IMR-90 (cell line): ENCODE results near the gene DNAJC30. TPM values are rescaled to one million over a fixed set of nuclear protein-coding genes. Genes with fewer than 3 reads are reported as not detected.
"Not testable (repeated sequence)": the region's sequence is repeated elsewhere in the genome, so short reads cannot be mapped to it uniquely, and the experiment has no call there.

Experiments
- ATAC-seq: fragments of 200-7000 bp; cut with Tn5 transposase; 2 replicates; pipeline ENCODE4 v1.9.1; 2020; ENCODE audit warnings: low read depth, mild to moderate bottlenecking, moderate library complexity
- BruUV-seq: library from RNA; stranded (reverse); fragments of 400-500 nt; replicated peaks from 2 replicates; lab custom pipeline; 2021; lab: Mats Ljungman, UMichigan
- CTCF ChIA-PET: fragments of 300-600 bp; formaldehyde crosslinking; extraction: SDS; loops from one replicate; lab custom pipeline; 2021; ENCODE audit warnings: antibody characterized with exemption; lab: Yijun Ruan, JAX
- POLR2A ChIA-PET: fragments of 300-600 bp; sonication (Branson Sonifier 250); formaldehyde crosslinking; loops from one replicate; lab custom pipeline; 2022; ENCODE audit warnings: antibody characterized with exemption; ENCODE audit not compliant: unreplicated experiment; lab: Charles Lee
- DNase-seq: peaks from one replicate; pipeline ENCODE4 v3.0.0; 2013
- H2AFZ ChIP-seq: replicated peaks from 2 replicates; pipeline ENCODE3; 2013; ENCODE audit warnings: low read length, mild to moderate bottlenecking; ENCODE audit not compliant: poor library complexity
- H2AK5ac ChIP-seq: 2 replicates; pipeline ENCODE4 v1.6.1; 2013; ENCODE audit warnings: low read depth, low read length, inconsistent platforms
- H2AK9ac ChIP-seq: replicated peaks from 2 replicates; pipeline ENCODE3; 2013; ENCODE audit warnings: mild to moderate bottlenecking, low read depth, low read length, moderate library complexity; ENCODE audit not compliant: poor library complexity
- H2BK120ac ChIP-seq: 2 replicates; pipeline ENCODE4 v1.6.1; 2013; ENCODE audit warnings: low read depth, low read length, inconsistent platforms
- H2BK15ac ChIP-seq: 3 replicates; pipeline ENCODE4 v1.6.1; 2013; ENCODE audit warnings: low read depth, low read length, inconsistent platforms
- H2BK20ac ChIP-seq: 2 replicates; pipeline ENCODE4 v1.6.1; 2013; ENCODE audit warnings: low read depth, mild to moderate bottlenecking, inconsistent platforms, low read length, moderate library complexity
- H2BK5ac ChIP-seq: 2 replicates; pipeline ENCODE4 v1.6.1; 2013; ENCODE audit warnings: mild to moderate bottlenecking, low read depth, low read length, inconsistent platforms; ENCODE audit not compliant: poor library complexity, severe bottlenecking
- H3K14ac ChIP-seq: replicated peaks from 2 replicates; pipeline ENCODE4 v1.6.1; 2013; ENCODE audit warnings: low read depth, low read length, inconsistent platforms
- H3K18ac ChIP-seq: 2 replicates; pipeline ENCODE4 v1.6.1; 2013; ENCODE audit warnings: low read depth, low read length, control low read depth
- H3K23ac ChIP-seq: 2 replicates; pipeline ENCODE4 v1.6.1; 2013; ENCODE audit warnings: low read depth, low read length, inconsistent platforms
- H3K27ac ChIP-seq: 2 replicates; pipeline ENCODE4 v1.5.1; 2013; ENCODE audit warnings: mild to moderate bottlenecking, control low read depth, low read length; ENCODE audit not compliant: insufficient read depth
- H3K27me3 ChIP-seq: 2 replicates; pipeline ENCODE4 v1.6.1; 2013; ENCODE audit warnings: low read length; ENCODE audit not compliant: control insufficient read depth, insufficient read depth
- H3K36me3 ChIP-seq: 2 replicates; pipeline ENCODE4 v1.6.1; 2013; ENCODE audit warnings: low read length, mixed read lengths; ENCODE audit not compliant: control insufficient read depth, insufficient read depth
- H3K4ac ChIP-seq: 2 replicates; pipeline ENCODE4 v1.6.1; 2013; ENCODE audit warnings: low read depth, low read length, inconsistent platforms
- H3K4me1 ChIP-seq: 2 replicates; pipeline ENCODE4 v1.6.1; 2013; ENCODE audit warnings: low read length, mixed read lengths; ENCODE audit not compliant: control insufficient read depth, insufficient read depth
- H3K4me2 ChIP-seq: 2 replicates; pipeline ENCODE4 v1.6.1; 2013; ENCODE audit warnings: low read depth, mild to moderate bottlenecking, control low read depth, low read length, moderate library complexity
- H3K4me3 ChIP-seq: 2 replicates; pipeline ENCODE4 v1.5.1; 2013; ENCODE audit warnings: low read depth, mild to moderate bottlenecking, control low read depth, low read length, moderate library complexity; ENCODE audit not compliant: insufficient read depth
- H3K56ac ChIP-seq: 2 replicates; pipeline ENCODE4 v1.6.1; 2013; ENCODE audit warnings: low read length, inconsistent platforms; ENCODE audit not compliant: insufficient read depth; ENCODE audit errors: extremely low read depth
- H3K79me1 ChIP-seq, 2 experiments: 2 replicates each; pipeline ENCODE4 v1.6.1; 2013; ENCODE audit warnings: low read length in 2 of 2, inconsistent platforms in 1 of 2, low read depth in 1 of 2
- H3K9ac ChIP-seq: 2 replicates; pipeline ENCODE4 v1.6.1; 2013; ENCODE audit warnings: low read depth, low read length, control low read depth
- H3K9me1 ChIP-seq: 2 replicates; pipeline ENCODE4 v1.6.1; 2013; ENCODE audit warnings: low read length, inconsistent platforms; ENCODE audit not compliant: insufficient read depth
- H3K9me3 ChIP-seq: 2 replicates; pipeline ENCODE4 v1.6.1; 2013; ENCODE audit warnings: low read length; ENCODE audit not compliant: control insufficient read depth, insufficient read depth
- H4K20me1 ChIP-seq: 2 replicates; pipeline ENCODE4 v1.6.1; 2013; ENCODE audit warnings: low read length, inconsistent platforms; ENCODE audit not compliant: insufficient read depth
- H4K5ac ChIP-seq: 2 replicates; pipeline ENCODE4 v1.6.1; 2013; ENCODE audit warnings: mild to moderate bottlenecking, low read depth, low read length, control low read depth
- H4K8ac ChIP-seq, 2 experiments: 2 replicates each; pipeline ENCODE4 v1.6.1; 2013; ENCODE audit warnings: low read depth in 2 of 2, low read length in 2 of 2, control low read depth in 1 of 2, inconsistent platforms in 1 of 2
- H4K91ac ChIP-seq: 2 replicates; pipeline ENCODE4 v1.6.1; 2013; ENCODE audit warnings: low read depth, low read length, inconsistent platforms; ENCODE audit not compliant: insufficient read depth
- CEBPB ChIP-seq: IDR thresholded peaks from 2 replicates; pipeline ENCODE4 v1.6.1; 2012; ENCODE audit warnings: low read depth, low read length, improper control_type of control experiment
- WGBS, 2 experiments: methylation state at CpG; one replicate each; pipeline versions ENCODE4 v1.1.5 to v1.1.7; 2013; ENCODE audit warnings: missing lambda C conversion rate in 2 of 2; ENCODE audit not compliant: insufficient read length in 1 of 2; ENCODE audit errors: extremely low coverage in 2 of 2; 5-methylcytosine and 5-hydroxymethylcytosine counted together
- dilution Hi-C: fragments of 300-500 bp; cut with HindIII; formaldehyde crosslinking; loops from one replicate; pipeline ENCODE4 v1.14.3; 2018; ENCODE audit warnings: low sequenced_read_pairs; ENCODE audit not compliant: unreplicated experiment
- in situ Hi-C: fragments of 300-500 bp; cut with MboI; formaldehyde crosslinking; loops from 3 replicates; pipeline ENCODE4 v1.14.3; 2019; ENCODE audit warnings: low sequenced_read_pairs, inconsistent platforms, mixed read lengths
- intact Hi-C: fragments of 100-400 bp; cut with micrococcal nuclease; formaldehyde crosslinking; loops from 2 replicates; pipeline ENCODE4 v1.10.0; 2022
- polyA plus RNA-seq, 3 experiments: library from polyadenylated mRNA; depleted of rRNA; stranded (reverse); fragments of >200 nt; gene quantifications; 2 replicates each; pipeline ENCODE4 v1.2.3, GENCODE V29; 2012; ENCODE audit warnings: low replicate concordance in 1 of 3
- total RNA-seq: library from RNA; depleted of rRNA; stranded (reverse); fragments of >200 nt; gene quantifications from 2 replicates; pipeline ENCODE4 v1.2.3, GENCODE V29; 2012

The DNAJC30 gene
- total and polyA plus RNA-seq, 2 of the 4 experiments (the other 2 are of a cell fraction): 1.6 to 9.0 TPM

- Histone ChIP-seq H3K4me3 (no peak overlapping the region), H3K4me2 (no peak overlapping the region), H3K56ac (no peak overlapping the region), H2AFZ (no peak overlapping the region), H3K18ac (no peak overlapping the region), H2BK120ac (no peak overlapping the region), H3K14ac (no peak overlapping the region), H3K9ac (no peak overlapping the region), H3K4ac (no peak overlapping the region), H3K23ac (no peak overlapping the region), H2BK20ac (no peak overlapping the region), H3K36me3 (no peaks in the 10 kb centered on the region), H2AK5ac (no peak overlapping the region), H2BK5ac (no peak overlapping the region), H3K4me1 (no peaks in the 10 kb centered on the region), H3K79me1 (no peaks in the 10 kb centered on the region), H3K9me1 (no peaks in the 10 kb centered on the region), H3K27ac (no peak overlapping the region), H4K5ac (no peak overlapping the region), H2AK9ac (no peak overlapping the region), H3K9me3 (peaks cover 5% of the 10 kb centered on the region), H2BK15ac (no peak overlapping the region), H4K20me1 (no peaks in the 10 kb centered on the region), H4K8ac (no peak overlapping the region), H3K27me3 (peaks cover 3% of the 10 kb centered on the region), H4K91ac (no peak overlapping the region)
- POLR2A ChIA-PET: no interaction called here
- ATAC-seq (no peak), DNase-seq (no peak)
- CTCF ChIA-PET: no interaction called here
- dilution Hi-C loops: no loop called here
- BruUV-seq: no TSS peak
- in situ Hi-C loops: no loop called here
- no peak for TF ChIP-seq CEBPB
- intact Hi-C loops: no loop called here
Measured at GRCh38 chr7:73663033-73663432, 20.2 kb downstream of the DNAJC30 start.

- H2BK15ac ChIP-seq, H2AK9ac ChIP-seq, H3K9ac ChIP-seq, H3K79me1 ChIP-seq, H3K9me3 ChIP-seq, POLR2A ChIA-PET, ATAC-seq, H3K4me3 ChIP-seq, H3K18ac ChIP-seq, H2BK120ac ChIP-seq, BruUV-seq, in situ Hi-C loops, H2AK5ac ChIP-seq, H3K9me1 ChIP-seq, dilution Hi-C loops, H2AFZ ChIP-seq, intact Hi-C loops, H3K4me1 ChIP-seq, H3K14ac ChIP-seq, H3K27me3 ChIP-seq, H4K8ac ChIP-seq, H2BK5ac ChIP-seq, H3K27ac ChIP-seq, H3K23ac ChIP-seq, H4K91ac ChIP-seq, H3K56ac ChIP-seq, H3K36me3 ChIP-seq, H3K4me2 ChIP-seq, H4K20me1 ChIP-seq, H3K4ac ChIP-seq, H2BK20ac ChIP-seq, DNase-seq, CTCF ChIA-PET, H4K5ac ChIP-seq: not testable (repeated sequence)
- WGBS, 2 experiments: 100% methylated on average over 1 of the region's 4 CpGs; no CpG with 5 or more reads in 1 of the 2 experiments
Measured at GRCh38 chr7:73660594-73660993, 22.7 kb downstream of the DNAJC30 start.
